HEK293 (cell line): Measurements from ENCODE around the gene TACC2.
A peak's percentile ranks its signal among the peaks of the same experiment; 100 is the strongest.

Source experiments
- CTCF ChIA-PET: fragments of 350-600 bp; formaldehyde crosslinking; extraction: SDS; loops from one replicate; lab custom pipeline; 2021; ENCODE audit warnings: antibody characterized with exemption; lab: Yijun Ruan, JAX
- POLR2A ChIA-PET: fragments of 300-600 bp; formaldehyde crosslinking; extraction: SDS; loops from one replicate; lab custom pipeline; 2020; ENCODE audit warnings: antibody characterized with exemption, inconsistent platforms; lab: Yijun Ruan, JAX
- H3K27ac ChIP-seq: fragments of 200-500 bp; sonication (Bioruptor generic); 2 replicates; pipeline ENCODE4 v1.5.1; 2014; ENCODE audit warnings: low read depth, low read length, control low read depth, inconsistent platforms; ENCODE audit errors: extremely low read depth
- H3K36me3 ChIP-seq, 2 experiments: fragments of 200-500 bp in 1 of 2; sonication (Bioruptor generic) in 1 of 2; 1 replicate in 1 of 2; 2 replicates in 1 of 2; pipeline ENCODE4 v1.5.1; 2014 to 2017; ENCODE audit warnings: inconsistent platforms in 2 of 2, low read length in 2 of 2; ENCODE audit not compliant: control insufficient read depth in 2 of 2, insufficient read depth in 1 of 2
- H3K4me1 ChIP-seq: fragments of 200-500 bp; sonication (Bioruptor generic); 2 replicates; pipeline ENCODE4 v1.5.1; 2014; ENCODE audit warnings: mild to moderate bottlenecking, low read length, inconsistent platforms; ENCODE audit not compliant: control insufficient read depth, insufficient read depth
- H3K4me3 ChIP-seq: 2 replicates; pipeline ENCODE4 v1.5.1; 2011; ENCODE audit warnings: low read depth, mild to moderate bottlenecking, control low read depth, low read length, moderate library complexity
- H3K9me3 ChIP-seq: fragments of 200-500 bp; sonication (Bioruptor generic); 2 replicates; pipeline ENCODE4 v1.5.1; 2014; ENCODE audit warnings: low read depth, low read length, inconsistent platforms; ENCODE audit not compliant: control insufficient read depth, insufficient read depth
- CTCF ChIP-seq: fragments of 450-650 bp; formaldehyde crosslinking; IDR thresholded peaks from 2 replicates; pipeline ENCODE4 v1.5.1; 2016; ENCODE audit warnings: missing biosample characterization, missing genetic modification characterization
- GFI1B ChIP-seq: fragments of 450-650 bp; formaldehyde crosslinking; IDR thresholded peaks from 2 replicates; pipeline ENCODE4 v1.5.1; 2016; ENCODE audit warnings: missing biosample characterization, missing genetic modification characterization
- GLI2 ChIP-seq: fragments of 450-650 bp; formaldehyde crosslinking; IDR thresholded peaks from 2 replicates; pipeline ENCODE4; 2017; ENCODE audit warnings: missing biosample characterization, missing genetic modification characterization, low read depth, borderline replicate concordance
- KLF10 ChIP-seq: fragments of 450-650 bp; IDR thresholded peaks from 2 replicates; pipeline ENCODE4 v1.5.1; 2018; ENCODE audit warnings: missing biosample characterization, mild to moderate bottlenecking, missing genetic modification characterization
- KLF8 ChIP-seq: fragments of 450-650 bp; formaldehyde crosslinking; IDR thresholded peaks from 2 replicates; pipeline ENCODE4 v1.5.1; 2016; ENCODE audit warnings: missing biosample characterization, missing genetic modification characterization
- KLF9 ChIP-seq: fragments of 450-650 bp; formaldehyde crosslinking; IDR thresholded peaks from 2 replicates; pipeline ENCODE4 v1.5.1; 2016; ENCODE audit warnings: missing biosample characterization, missing genetic modification characterization, low read depth
- MYNN ChIP-seq: fragments of 450-650 bp; formaldehyde crosslinking; IDR thresholded peaks from 2 replicates; pipeline ENCODE4 v1.5.1; 2016; ENCODE audit warnings: missing biosample characterization, missing genetic modification characterization, borderline replicate concordance
- MZF1 ChIP-seq: fragments of 450-650 bp; formaldehyde crosslinking; IDR thresholded peaks from 2 replicates; pipeline ENCODE4 v1.5.1; 2017; ENCODE audit warnings: missing biosample characterization, missing genetic modification characterization, borderline replicate concordance
- PATZ1 ChIP-seq: fragments of 450-650 bp; formaldehyde crosslinking; IDR thresholded peaks from 2 replicates; pipeline ENCODE4 v1.5.1; 2016; ENCODE audit warnings: missing biosample characterization, missing genetic modification characterization
- YY1 ChIP-seq: fragments of 450-650 bp; formaldehyde crosslinking; IDR thresholded peaks from 2 replicates; pipeline ENCODE4 v1.5.1; 2018; ENCODE audit warnings: missing biosample characterization, missing genetic modification characterization
- ZBTB48 ChIP-seq: fragments of 450-650 bp; formaldehyde crosslinking; IDR thresholded peaks from 2 replicates; pipeline ENCODE4 v1.5.1; 2016; ENCODE audit warnings: missing biosample characterization, missing genetic modification characterization
- ZFP69B ChIP-seq: fragments of 450-650 bp; formaldehyde crosslinking; IDR thresholded peaks from 2 replicates; pipeline ENCODE4 v1.5.1; 2016; ENCODE audit warnings: missing biosample characterization, missing genetic modification characterization
- ZIC2 ChIP-seq: fragments of 450-650 bp; formaldehyde crosslinking; IDR thresholded peaks from 2 replicates; pipeline ENCODE4 v1.5.1; 2016; ENCODE audit warnings: missing biosample characterization, missing genetic modification characterization
- ZNF133 ChIP-seq: fragments of 450-650 bp; formaldehyde crosslinking; IDR thresholded peaks from 2 replicates; pipeline ENCODE4 v1.5.1; 2016; ENCODE audit warnings: missing biosample characterization, missing genetic modification characterization
- ZNF140 ChIP-seq: fragments of 450-650 bp; formaldehyde crosslinking; IDR thresholded peaks from 2 replicates; pipeline ENCODE4 v1.5.1; 2016; ENCODE audit warnings: missing biosample characterization, missing genetic modification characterization
- ZNF16 ChIP-seq: fragments of 450-650 bp; formaldehyde crosslinking; IDR thresholded peaks from 2 replicates; pipeline ENCODE4 v1.5.1; 2016; ENCODE audit warnings: low read depth, missing biosample characterization, missing genetic modification characterization
- ZNF175 ChIP-seq: fragments of 450-650 bp; formaldehyde crosslinking; IDR thresholded peaks from 2 replicates; pipeline ENCODE4 v1.5.1; 2016; ENCODE audit warnings: missing biosample characterization, missing genetic modification characterization
- ZNF366 ChIP-seq: fragments of 450-650 bp; formaldehyde crosslinking; conservative IDR thresholded peaks from 2 replicates; pipeline ENCODE4 v1.5.1; 2016; ENCODE audit warnings: missing biosample characterization, missing genetic modification characterization
- ZNF521 ChIP-seq: fragments of 450-650 bp; formaldehyde crosslinking; IDR thresholded peaks from 2 replicates; pipeline ENCODE4 v1.5.1; 2017; ENCODE audit warnings: missing biosample characterization, mild to moderate bottlenecking, missing genetic modification characterization
- ZNF529 ChIP-seq: fragments of 450-650 bp; formaldehyde crosslinking; IDR thresholded peaks from 2 replicates; pipeline ENCODE4 v1.5.1; 2017; ENCODE audit warnings: missing genetic modification characterization, missing biosample characterization; ENCODE audit not compliant: insufficient replicate concordance
- ZNF549 ChIP-seq: fragments of 450-650 bp; IDR thresholded peaks from 2 replicates; pipeline ENCODE4 v1.5.1; 2018; ENCODE audit warnings: missing biosample characterization, missing genetic modification characterization, mild to moderate bottlenecking, inconsistent platforms, moderate library complexity
- ZNF555 ChIP-seq: fragments of 450-650 bp; formaldehyde crosslinking; conservative IDR thresholded peaks from 2 replicates; pipeline ENCODE4 v1.5.1; 2017; ENCODE audit warnings: missing biosample characterization, mild to moderate bottlenecking, missing genetic modification characterization, inconsistent platforms
- ZNF561 ChIP-seq: fragments of 450-650 bp; IDR thresholded peaks from 2 replicates; pipeline ENCODE4 v1.5.1; 2018; ENCODE audit warnings: missing biosample characterization, missing genetic modification characterization, borderline replicate concordance
- ZNF596 ChIP-seq: fragments of 450-650 bp; IDR thresholded peaks from 2 replicates; pipeline ENCODE4 v1.5.0; 2018; ENCODE audit warnings: missing biosample characterization, mild to moderate bottlenecking, missing genetic modification characterization, moderate library complexity
- ZNF654 ChIP-seq: fragments of 450-650 bp; formaldehyde crosslinking; IDR thresholded peaks from 2 replicates; pipeline ENCODE4 v1.5.1; 2016; ENCODE audit warnings: low read depth, missing biosample characterization, missing genetic modification characterization
- ZNF747 ChIP-seq: fragments of 450-650 bp; formaldehyde crosslinking; IDR thresholded peaks from 2 replicates; pipeline ENCODE4 v1.5.1; 2016; ENCODE audit warnings: missing biosample characterization, missing genetic modification characterization
- ZNF776 ChIP-seq: fragments of 450-650 bp; formaldehyde crosslinking; IDR thresholded peaks from 2 replicates; pipeline ENCODE4 v1.5.0; 2017; ENCODE audit warnings: missing biosample characterization, missing genetic modification characterization, borderline replicate concordance
- ZNF777 ChIP-seq: fragments of 450-650 bp; formaldehyde crosslinking; IDR thresholded peaks from 2 replicates; pipeline ENCODE4 v1.5.1; 2017; ENCODE audit warnings: missing biosample characterization, missing genetic modification characterization, borderline replicate concordance
- ZNF837 ChIP-seq: fragments of 450-650 bp; formaldehyde crosslinking; IDR thresholded peaks from 2 replicates; pipeline ENCODE4 v1.5.1; 2016; ENCODE audit warnings: missing biosample characterization, missing genetic modification characterization
- ZSCAN18 ChIP-seq: fragments of 450-650 bp; formaldehyde crosslinking; IDR thresholded peaks from 2 replicates; pipeline ENCODE4 v1.5.1; 2016; ENCODE audit warnings: missing biosample characterization, missing genetic modification characterization
- ZXDB ChIP-seq: fragments of 450-650 bp; formaldehyde crosslinking; IDR thresholded peaks from 2 replicates; pipeline ENCODE4 v1.5.1; 2016; ENCODE audit warnings: missing biosample characterization, missing genetic modification characterization

Gene TACC2

GRCh38 chr10:122112625-122113160 is 123.7 kb downstream of the TACC2 start (continued):
- TF ChIP-seq ZXDB (no peak), YY1 (tag by site-specific recombination) (no peak), KLF10 (tag by site-specific recombination) (no peak; the same call in 1 of the 2 replicates), ZNF140 (tag by site-specific recombination) (no peak), ZNF654 (tag by site-specific recombination) (no peak), ZNF777 (tag by site-specific recombination) (no peak), ZNF529 (no peak), ZNF555 (no peak), ZNF837 (tag by site-specific recombination) (no peak), ZNF776 (no peak), KLF9 (tag by site-specific recombination) (no peak), ZNF561 (peak; percentile 59; the same call in 1 of the 2 replicates), ZNF133 (tag by site-specific recombination) (no peak), ZNF521 (tag by site-specific recombination) (no peak), ZNF747 (tag by site-specific recombination) (no peak), ZIC2 (tag by site-specific recombination) (no peak), ZNF16 (no peak), GFI1B (tag by site-specific recombination) (no peak), GLI2 (tag by site-specific recombination) (no peak), MZF1 (tag by site-specific recombination) (no peak), CTCF (tag by site-specific recombination) (peak; percentile 53; the same call in 1 of the 2 replicates), ZNF366 (no peak), ZNF596 (tag by site-specific recombination) (peak; percentile 57; the same call in 1 of the 2 replicates)

GRCh38 chr10:122113161-122113944 is 124.4 kb downstream of the TACC2 start:
- H3K36me3 ChIP-seq: no peaks in the 10 kb centered on the region
- H3K9me3 ChIP-seq: no peaks in the 10 kb centered on the region
- no peaks in the 10 kb centered on the region; the same call in 1 of the 2 replicates for H3K4me1 ChIP-seq
- CTCF ChIA-PET: interaction anchor here (0.6 to 1.9 kb wide), 16 partner anchors 8 to 180 kb away, joined by 3 to 19 read pairs (median 4); no protein-coding TSS in a partner anchor
- peak overlapping the region; percentile 66 for H3K27ac ChIP-seq
- H3K4me3 ChIP-seq: peak overlapping the region; percentile 66
- POLR2A ChIA-PET: interaction anchor here (0.6 to 1.8 kb wide), 7 partner anchors 10 to 150 kb away, joined by 3 to 8 read pairs (median 4); no protein-coding TSS in a partner anchor
- peak; percentile 88; the same call in 1 of the 2 replicates for TF ChIP-seq MYNN (tag by site-specific recombination)
- TF ChIP-seq ZNF175 (tag by site-specific recombination): no peak
- TF ChIP-seq MZF1 (tag by site-specific recombination): no peak
- no peak for TF ChIP-seq ZFP69B (tag by site-specific recombination)
- TF ChIP-seq KLF8 (tag by site-specific recombination): no peak
- TF ChIP-seq ZNF549 (tag by site-specific recombination): no peak
- no peak for TF ChIP-seq ZSCAN18 (tag by site-specific recombination)
- peak; percentile 80 for TF ChIP-seq CTCF (tag by site-specific recombination)
- peak; percentile 80 for TF ChIP-seq ZBTB48 (tag by site-specific recombination)
- TF ChIP-seq PATZ1 (tag by site-specific recombination): peak; percentile 51; the same call in 1 of the 2 replicates
